GM12878 (cell line): ENCODE measurements around the gene CLPSL1. TPM values are rescaled to one million over a fixed set of nuclear protein-coding genes. Genes with fewer than 3 reads are reported as not detected.

Experiments used
- ATAC-seq: fragments of 200-7000 bp; cut with Tn5 transposase; 3 replicates; pipeline ENCODE4 v1.9.1; 2020; ENCODE audit warnings: mild to moderate bottlenecking, moderate library complexity
- BruUV-seq: library from RNA; stranded (reverse); fragments of 400-500 nt; replicated peaks from 2 replicates; lab custom pipeline; 2021; lab: Mats Ljungman, UMichigan
- CTCF ChIA-PET: fragments of 300-600 bp; sonication (Branson Sonifier 250); formaldehyde crosslinking; extraction: SDS; loops from one replicate; lab custom pipeline; 2021; ENCODE audit warnings: inconsistent platforms; lab: Yijun Ruan, JAX
- POLR2A ChIA-PET: fragments of 350-600 bp; formaldehyde crosslinking; extraction: SDS; loops from one replicate; lab custom pipeline; 2021; ENCODE audit warnings: inconsistent platforms; lab: Charles Lee
- RAD21 ChIA-PET: fragments of 300-600 bp; sonication (Branson Sonifier 250); formaldehyde crosslinking; loops from one replicate; lab custom pipeline; 2023; ENCODE audit warnings: antibody characterized with exemption; ENCODE audit not compliant: unreplicated experiment; lab: Charles Lee
- SMC1A ChIA-PET: fragments of 300-600 bp; sonication (Branson Sonifier 250); formaldehyde crosslinking; loops from one replicate; lab custom pipeline; 2023; ENCODE audit not compliant: unreplicated experiment, uncharacterized antibody; lab: Charles Lee
- DNase-seq: peaks from one replicate; pipeline ENCODE4 v3.0.0-alpha.2; 2011; ENCODE audit warnings: low read depth, low spot score
- FAIRE-seq: peaks from 3 replicates; lab custom pipeline; 2011; peaks lifted over from hg19 to GRCh38; lab: Jason Lieb, UNC
- H2AFZ ChIP-seq: 2 replicates; pipeline ENCODE4 v1.6.0; 2011; ENCODE audit warnings: low read depth, low read length, control low read depth; ENCODE audit not compliant: control insufficient read depth
- H3K27ac ChIP-seq: 2 replicates; pipeline ENCODE4 v1.5.1; 2011; ENCODE audit warnings: control low read depth; ENCODE audit not compliant: control insufficient read depth, insufficient read depth
- H3K27me3 ChIP-seq, 2 experiments: replicated peaks in 1 of 2; 2 replicates each; pipeline versions ENCODE4 v1.6.0 to v1.6.1; 2011; ENCODE audit warnings: low read length in 1 of 2; ENCODE audit not compliant: control insufficient read depth in 2 of 2, insufficient read depth in 2 of 2
- H3K36me3 ChIP-seq, 2 experiments: 2 replicates each; pipeline ENCODE4 v1.5.1; 2011; ENCODE audit warnings: low read length in 1 of 2; ENCODE audit not compliant: control insufficient read depth in 2 of 2, insufficient read depth in 2 of 2
- H3K4me1 ChIP-seq: 2 replicates; pipeline ENCODE4 v1.6.1; 2011; ENCODE audit warnings: mild to moderate bottlenecking, low read length, moderate library complexity, mixed read lengths; ENCODE audit not compliant: control insufficient read depth, insufficient read depth
- H3K4me2 ChIP-seq: 2 replicates; pipeline ENCODE4 v1.6.0; 2011; ENCODE audit warnings: control low read depth; ENCODE audit not compliant: control insufficient read depth, insufficient read depth
- H3K4me3 ChIP-seq: fragments of 200-600 bp; sonication (generic); 2 replicates; pipeline ENCODE4 v1.5.1; 2016
- H3K79me2 ChIP-seq: 2 replicates; pipeline ENCODE4 v1.6.0; 2011; ENCODE audit warnings: low read length; ENCODE audit not compliant: control insufficient read depth, insufficient read depth
- H3K9ac ChIP-seq: 2 replicates; pipeline ENCODE4 v1.8.0; 2011; ENCODE audit warnings: low read length, control low read depth, mixed read lengths; ENCODE audit not compliant: control insufficient read depth, insufficient read depth
- H3K9me3 ChIP-seq: replicated peaks from 3 replicates; pipeline ENCODE4 v1.5.1; 2011; ENCODE audit warnings: mild to moderate bottlenecking, low read length; ENCODE audit not compliant: control insufficient read depth, insufficient read depth
- H4K20me1 ChIP-seq: 2 replicates; pipeline ENCODE4 v1.6.0; 2011; ENCODE audit not compliant: control insufficient read depth, insufficient read depth
- CHD2 ChIP-seq: IDR thresholded peaks from 2 replicates; pipeline ENCODE4 v1.6.1; 2011; ENCODE audit warnings: low read depth, low read length, improper control_type of control experiment, borderline replicate concordance
- HDAC2 ChIP-seq: fragments of 200-600 bp; sonication (generic); IDR thresholded peaks from 2 replicates; pipeline ENCODE4 v1.6.1; 2017
- JUNB ChIP-seq: IDR thresholded peaks from 2 replicates; pipeline ENCODE4 v1.6.1; 2016; ENCODE audit warnings: antibody characterized with exemption, mild to moderate bottlenecking
- MEF2A ChIP-seq: IDR thresholded peaks from 2 replicates; pipeline ENCODE4 v1.6.1; 2011; ENCODE audit warnings: low read depth, mild to moderate bottlenecking, low read length, moderate library complexity; ENCODE audit not compliant: insufficient read depth
- MEF2B ChIP-seq: fragments of 450-650 bp; IDR thresholded peaks from 2 replicates; pipeline ENCODE4 v1.6.1; 2018; ENCODE audit warnings: mild to moderate bottlenecking, moderate library complexity; ENCODE audit not compliant: partially characterized antibody, poor library complexity, severe bottlenecking
- MYB ChIP-seq: fragments of 150-350 bp; IDR thresholded peaks from 2 replicates; pipeline ENCODE4 v1.6.1; 2014; ENCODE audit warnings: mild to moderate bottlenecking, low read depth, low read length, borderline replicate concordance
- MYC ChIP-seq: IDR thresholded peaks from 2 replicates; pipeline ENCODE4 v1.6.1; 2011; ENCODE audit warnings: mild to moderate bottlenecking, low read length, moderate library complexity, inconsistent platforms; ENCODE audit not compliant: insufficient read depth, insufficient replicate concordance, insufficient read length, severe bottlenecking
- NBN ChIP-seq: fragments of 450-650 bp; IDR thresholded peaks from 2 replicates; pipeline ENCODE4 v1.6.1; 2016
- NFYA ChIP-seq: IDR thresholded peaks from 2 replicates; pipeline ENCODE4 v1.6.1; 2011; ENCODE audit warnings: low read depth, mild to moderate bottlenecking, low read length, improper control_type of control experiment, borderline replicate concordance
- NFYB ChIP-seq: IDR thresholded peaks from 2 replicates; pipeline ENCODE4 v1.6.1; 2011; ENCODE audit warnings: low read depth, mild to moderate bottlenecking, low read length, improper control_type of control experiment, moderate library complexity; ENCODE audit not compliant: insufficient read depth
- SPI1 ChIP-seq: IDR thresholded peaks from 2 replicates; pipeline ENCODE4 v1.6.1; 2011; ENCODE audit warnings: low read depth, mild to moderate bottlenecking, low read length, moderate library complexity, borderline replicate concordance; ENCODE audit not compliant: insufficient read depth
- STAT3 ChIP-seq: IDR thresholded peaks from 2 replicates; pipeline ENCODE4 v1.6.1; 2011; ENCODE audit warnings: low read depth, low read length, improper control_type of control experiment
- WGBS: methylation state at CpG from one replicate; pipeline ENCODE4 v1.1.6; 2016; ENCODE audit warnings: low lambda C conversion rate; ENCODE audit not compliant: insufficient replicate concordance, insufficient coverage; ENCODE audit errors: missing lambda C conversion rate; 5-methylcytosine and 5-hydroxymethylcytosine counted together
- in situ Hi-C: fragments of 300-500 bp; cut with MboI; formaldehyde crosslinking; loops from 9 replicates; pipeline ENCODE4 v1.14.3; 2018; ENCODE audit warnings: mixed read lengths
- intact Hi-C: fragments of 100-400 bp; cut with micrococcal nuclease; formaldehyde crosslinking; loops from one replicate; pipeline ENCODE4 v1.14.2; 2022; ENCODE audit not compliant: unreplicated experiment
- polyA plus RNA-seq, 11 experiments: library from polyadenylated mRNA; depleted of rRNA in 4 of 11; unstranded in 6 of 11; stranded (reverse) in 5 of 11; fragments of >200 nt; fragmentation: Nextera tagmentation in 4 of 11; fragmentation: Illumina TruSeq in 1 of 11; extraction: Ambion mirVana in 4 of 11; extraction: Trizol in 1 of 11; gene quantifications; 1 replicate in 1 of 11; 2 replicates in 10 of 11; pipeline versions ENCODE4 v1.2.1 to v1.2.3, GENCODE V29; 2011 to 2016; ENCODE audit warnings: inconsistent platforms in 2 of 11, missing spikeins in 2 of 11, low read depth in 1 of 11
- total RNA-seq, 4 experiments: library from RNA; depleted of rRNA in 3 of 4; stranded (reverse); fragments of >200 nt in 3 of 4; fragmentation: Illumina TruSeq in 1 of 4; extraction: Trizol in 1 of 4; gene quantifications; 2 replicates each; pipeline versions ENCODE4 v1.2.1 to v1.2.3, GENCODE V29; 2013 to 2021
- TF ChIP-seq, protein P1 (sequence below): IDR thresholded peaks from 2 replicates; pipeline ENCODE4 v1.6.1; 2011; ENCODE audit warnings: low read depth, mild to moderate bottlenecking, low read length, moderate library complexity, borderline replicate concordance; ENCODE audit errors: extremely low read depth
- TF ChIP-seq, protein P2 (sequence below): IDR thresholded peaks from 2 replicates; pipeline ENCODE4 v1.6.1; 2011; ENCODE audit warnings: borderline replicate concordance, low read depth, mild to moderate bottlenecking, moderate library complexity, mixed read lengths, low read length; ENCODE audit not compliant: insufficient read depth; ENCODE audit errors: extremely low read length

Gene CLPSL1
- total and polyA plus RNA-seq, 10 of the 15 experiments (the other 5 are each of a cell fraction or from before 2014, with no cell fraction given), result not detected

DNA sequence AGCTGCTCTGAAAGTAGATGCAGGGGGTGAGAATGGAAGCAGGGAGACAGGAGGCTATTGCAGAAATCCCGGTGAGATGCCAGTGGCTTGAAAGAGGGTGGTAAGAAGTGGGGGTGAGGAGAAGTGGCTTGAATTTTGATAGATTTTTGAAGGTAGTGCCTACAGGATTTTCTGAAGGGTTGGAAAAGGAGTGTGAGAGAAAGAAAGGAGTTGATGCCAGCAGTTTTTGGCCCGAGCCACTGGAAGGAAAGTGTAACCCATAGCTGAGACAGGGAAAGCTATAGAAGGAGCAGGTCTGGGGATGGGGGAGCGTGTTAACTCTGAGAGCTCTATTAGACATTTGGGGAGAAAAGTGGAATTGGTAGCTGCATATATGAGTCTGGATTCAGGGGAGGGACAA is 34.3 kb upstream of the CLPSL1 start:
- Histone ChIP-seq H3K9ac (no peak overlapping the region), H3K79me2 (no peaks in the 10 kb centered on the region), H3K9me3 (peaks cover 2% of the 10 kb centered on the region; the same call in 2 of the 3 replicates), H3K4me3 (no peak overlapping the region), H3K27me3 (no peaks in the 10 kb centered on the region), H3K27ac (no peak overlapping the region), H4K20me1 (no peaks in the 10 kb centered on the region), H3K36me3 (no peaks in the 10 kb centered on the region), H3K4me1 (no peaks in the 10 kb centered on the region), H2AFZ (no peak overlapping the region), H3K4me2 (no peak overlapping the region)
- RAD21 ChIA-PET, result no interaction called here
- SMC1A ChIA-PET, result interaction anchor here (1.1 kb wide), 1 partner anchor 10 kb away, joined by 4 read pairs; no protein-coding TSS in a partner anchor
- ATAC-seq (no peak), DNase-seq (no peak), FAIRE-seq (no peak)
- intact Hi-C loops (no loop called here), in situ Hi-C loops (no loop called here)
- no TSS peak for BruUV-seq
- POLR2A ChIA-PET, result no interaction called here
- CTCF ChIA-PET, result interaction anchor here (2.5 kb wide), 1 partner anchor 10 kb away, joined by 9 read pairs; the partner anchor contains the start of gene ARMC12
- TF ChIP-seq HDAC2, result no peak
- TF ChIP-seq NFYA, result no peak
- TF ChIP-seq, protein P1, sequence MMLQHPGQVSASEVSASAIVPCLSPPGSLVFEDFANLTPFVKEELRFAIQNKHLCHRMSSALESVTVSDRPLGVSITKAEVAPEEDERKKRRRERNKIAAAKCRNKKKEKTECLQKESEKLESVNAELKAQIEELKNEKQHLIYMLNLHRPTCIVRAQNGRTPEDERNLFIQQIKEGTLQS, result no peak
- no peak for TF ChIP-seq SPI1
- TF ChIP-seq JUNB, result no peak
- WGBS, result 59% methylated on average over 3 of the region's 3 CpGs

DNA sequence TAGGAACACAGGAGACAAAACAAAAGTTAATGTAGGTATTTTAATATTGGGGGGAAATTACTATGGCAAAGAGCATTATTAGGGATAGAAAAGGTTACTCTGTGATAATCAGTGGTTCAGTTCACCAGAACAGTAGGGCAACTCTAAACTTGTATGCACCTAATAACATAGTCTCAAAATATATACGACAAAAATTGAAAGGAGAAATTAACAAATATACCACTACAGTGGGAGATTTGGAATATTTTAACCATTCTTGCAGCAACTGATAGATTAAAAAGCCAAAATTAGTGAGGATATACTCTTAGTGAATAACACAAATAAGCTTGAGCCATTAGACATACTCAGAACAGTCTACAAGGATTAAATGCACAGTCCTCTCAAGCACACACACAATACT is 32.9 kb upstream of the CLPSL1 start:
- Histone ChIP-seq H3K9me3 (peaks cover 2% of the 10 kb centered on the region; the same call in 2 of the 3 replicates), H3K4me1 (no peaks in the 10 kb centered on the region), H3K27me3 (no peaks in the 10 kb centered on the region), H3K36me3 (no peaks in the 10 kb centered on the region), H3K4me3 (no peak overlapping the region), H4K20me1 (no peaks in the 10 kb centered on the region), H3K27ac (no peak overlapping the region), H3K4me2 (no peak overlapping the region), H3K79me2 (no peaks in the 10 kb centered on the region), H2AFZ (no peak overlapping the region), H3K9ac (no peak overlapping the region)
- POLR2A ChIA-PET, result no interaction called here
- no TSS peak for BruUV-seq
- intact Hi-C loops, result no loop called here
- CTCF ChIA-PET, result interaction anchor here (2.5 kb wide), 1 partner anchor 11 kb away, joined by 9 read pairs; the partner anchor contains the start of gene ARMC12
- RAD21 ChIA-PET, result no interaction called here
- FAIRE-seq (no peak), ATAC-seq (no peak), DNase-seq (no peak)
- TF ChIP-seq NFYB (no peak), MYB (no peak), NBN (no peak), STAT3 (no peak), MEF2A (no peak), CHD2 (no peak), JUNB (no peak), NFYA (no peak), MEF2B (no peak), MYC (no peak)
- TF ChIP-seq, protein P2, sequence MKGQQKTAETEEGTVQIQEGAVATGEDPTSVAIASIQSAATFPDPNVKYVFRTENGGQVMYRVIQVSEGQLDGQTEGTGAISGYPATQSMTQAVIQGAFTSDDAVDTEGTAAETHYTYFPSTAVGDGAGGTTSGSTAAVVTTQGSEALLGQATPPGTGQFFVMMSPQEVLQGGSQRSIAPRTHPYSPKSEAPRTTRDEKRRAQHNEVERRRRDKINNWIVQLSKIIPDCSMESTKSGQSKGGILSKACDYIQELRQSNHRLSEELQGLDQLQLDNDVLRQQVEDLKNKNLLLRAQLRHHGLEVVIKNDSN, result no peak
- TF ChIP-seq, protein P1, result no peak
- 95% methylated on average over 1 of the region's 1 CpG for WGBS
- SMC1A ChIA-PET, result no interaction called here
- in situ Hi-C loops, result no loop called here
